Transverse colon (tissue), 4 donors: ENCODE data around the gene ST3GAL3. TPM values are rescaled to one million over a fixed set of nuclear protein-coding genes. Genes with fewer than 3 reads are reported as not detected.

ENCODE experiments used
- DNase-seq: peaks from one replicate; pipeline ENCODE4 v3.0.0-alpha.2; 2019
- H3K27ac ChIP-seq, 4 donors: fragments of 200-600 bp; sonication (generic); 2 replicates each; pipeline ENCODE4 v1.5.1; 2016 to 2018; ENCODE audit warnings: inconsistent platforms in 4 of 4
- H3K27me3 ChIP-seq: fragments of 200-600 bp; sonication (generic); 2 replicates; pipeline ENCODE4 v1.5.1; 2017; ENCODE audit warnings: inconsistent platforms
- H3K36me3 ChIP-seq, 4 donors: fragments of 200-600 bp; sonication (generic); 2 replicates each; pipeline ENCODE4 v1.5.1; 2017 to 2019; ENCODE audit warnings: inconsistent platforms in 4 of 4
- H3K4me1 ChIP-seq, 4 donors: fragments of 200-600 bp; sonication (generic); 2 replicates each; pipeline ENCODE4 v1.5.1; 2017 to 2020; ENCODE audit warnings: inconsistent platforms in 4 of 4
- H3K4me3 ChIP-seq, 4 donors: fragments of 200-600 bp; sonication (generic); 1 replicate in 1 of 4; 2 replicates in 3 of 4; pipeline versions ENCODE4 v1.5.1 to v1.6.1; 2017 to 2019; ENCODE audit warnings: inconsistent platforms in 4 of 4
- H3K9me3 ChIP-seq, 2 donors: fragments of 200-600 bp; sonication (generic); 2 replicates each; pipeline ENCODE4 v1.5.1; 2017 to 2019; ENCODE audit warnings: inconsistent platforms in 2 of 2
- CTCF ChIP-seq, 5 experiments: fragments of 200-600 bp in 3 of 5; fragments of 450-650 bp in 2 of 5; sonication (generic) in 3 of 5; IDR thresholded peaks; 1 replicate in 2 of 5; 2 replicates in 3 of 5; pipeline ENCODE4 v1.5.1; 2016 to 2017; ENCODE audit warnings: antibody characterized with exemption in 5 of 5, inconsistent platforms in 3 of 5, mild to moderate bottlenecking in 2 of 5, moderate library complexity in 1 of 5
- EP300 ChIP-seq: sonication (generic); formaldehyde crosslinking; IDR thresholded peaks from one replicate; pipeline ENCODE4 v1.6.1; 2017; ENCODE audit warnings: antibody characterized with exemption, low read depth
- POLR2A ChIP-seq: fragments of 450-650 bp; IDR thresholded peaks from one replicate; pipeline ENCODE4 v1.6.1; 2016; ENCODE audit warnings: antibody characterized with exemption, mild to moderate bottlenecking, moderate library complexity
- POLR2AphosphoS5 ChIP-seq, 3 donors: sonication (generic); formaldehyde crosslinking; IDR thresholded peaks; one replicate each; pipeline ENCODE4 v1.6.1; 2016; ENCODE audit warnings: antibody characterized with exemption in 3 of 3
- WGBS, 2 donors: methylation state at CpG; one replicate each; pipeline ENCODE4 v1.1.5; 2018; ENCODE audit warnings: low coverage in 1 of 2; 5-methylcytosine and 5-hydroxymethylcytosine counted together
- in situ Hi-C, 4 donors: fragments of 200-750 bp; cut with MboI; loops; one replicate each; pipeline versions ENCODE4 v1.15.0 to v1.15.1; 2017; ENCODE audit warnings: low sequenced_read_pairs in 3 of 4, low pct_ligation_motif_present in 1 of 4, low pct_unique_long_range_greater_than_20kb in 1 of 4
- intact Hi-C: fragments of 100-400 bp; cut with DNase I; formaldehyde crosslinking; loops from one replicate; pipeline ENCODE4 v1.15.1; 2023; ENCODE audit warnings: low total_unique reads
- total RNA-seq, 4 donors: library from RNA; depleted of rRNA; stranded (reverse); fragments of >200 nt; gene quantifications; one replicate each; pipeline ENCODE4 v1.1.0, GENCODE V29; 2016

Gene ST3GAL3
- total RNA-seq, 4 donors from 2014 or later: 4.8 to 23.9 (median 9.7) TPM

- H3K4me3 ChIP-seq: no peak overlapping the region
These were observed 197.6 kb downstream of the ST3GAL3 start for GRCh38 chr1:43904660-43905551.

DNA sequence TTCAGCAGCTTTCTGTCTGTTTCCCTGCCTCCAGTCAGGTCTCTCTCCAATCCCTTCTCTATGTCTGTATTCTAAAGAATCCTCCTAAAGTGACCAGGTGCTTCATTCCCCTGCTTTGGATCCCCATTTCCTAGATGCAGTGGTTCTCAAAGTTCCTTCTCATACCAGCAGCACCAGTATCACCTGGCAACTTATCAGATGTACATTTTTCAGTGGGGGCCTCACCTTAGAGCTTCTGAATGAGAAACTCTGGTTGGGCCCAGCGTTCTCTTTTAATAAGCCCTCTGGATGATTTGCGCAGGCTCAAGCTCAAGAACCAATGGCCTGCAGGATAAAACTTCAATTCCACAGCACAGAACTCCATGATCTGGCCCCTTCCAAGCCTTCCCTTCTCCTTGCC is 200.9 kb downstream of the ST3GAL3 start:
- Histone ChIP-seq H3K27ac (no peak overlapping the region), H3K27me3 (no peaks in the 10 kb centered on the region), H3K4me1 (peaks cover 6 to 11% (median 10%) of the 10 kb centered on the region in 4 donors), H3K4me3 (no peak overlapping the region), H3K9me3 (no peaks in the 10 kb centered on the region), H3K36me3 (no peaks in the 10 kb centered on the region)
- 98% methylated on average over 2 of the region's 2 CpGs; no CpG with 5 or more reads in 1 of the 2 donors for WGBS, 2 donors
- DNase-seq: no peak
- TF ChIP-seq POLR2A (no peak), CTCF (IDR thresholded peaks at IDR 0.05) (no peak), EP300 (no peak), POLR2AphosphoS5 (IDR thresholded peaks at IDR 0.05) (no peak)
- in situ Hi-C loops (no loop called here), intact Hi-C loops (no loop called here)

More at GRCh38 chr1:43904660-43905551, 197.6 kb downstream of the ST3GAL3 start:
- TF ChIP-seq POLR2A (no peak), EP300 (no peak), CTCF (IDR thresholded peaks at IDR 0.05) (no peak), POLR2AphosphoS5 (IDR thresholded peaks at IDR 0.05) (no peak)
- in situ Hi-C loops: no loop called here
- WGBS, 2 donors: 67 to 87% methylated on average over 3 to 7 of the region's 7 CpGs
- no peaks in the 10 kb centered on the region for H3K4me1 ChIP-seq
- intact Hi-C loops: no loop called here
- no peaks in the 10 kb centered on the region for H3K27me3 ChIP-seq
- H3K27ac ChIP-seq: no peak overlapping the region
- no peak for DNase-seq
- H3K36me3 ChIP-seq: no peaks in the 10 kb centered on the region
- no peaks in the 10 kb centered on the region for H3K9me3 ChIP-seq

DNA sequence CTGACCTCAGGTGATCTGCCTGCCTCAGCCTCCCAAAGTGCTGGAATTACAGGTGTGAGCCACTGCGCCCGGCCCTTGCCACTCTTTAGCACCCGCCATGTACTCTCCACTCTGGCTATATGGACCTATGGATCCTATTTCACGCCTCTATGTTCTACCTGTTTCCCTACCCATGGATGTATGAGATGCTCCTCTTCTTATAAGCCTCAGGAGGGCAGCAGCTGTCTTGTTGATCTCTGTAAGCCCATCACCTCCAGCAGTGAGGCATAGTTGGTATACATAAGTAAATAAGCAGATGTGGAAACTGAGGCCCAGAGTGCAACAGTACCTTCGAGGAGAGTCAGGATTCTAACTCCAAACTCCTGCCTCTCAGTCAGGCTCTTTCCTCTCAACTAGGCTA is 201.5 kb downstream of the ST3GAL3 start:
- Histone ChIP-seq H3K27me3 (no peaks in the 10 kb centered on the region), H3K36me3 (no peaks in the 10 kb centered on the region), H3K4me1 (peaks cover 10 to 17% (median 15%) of the 10 kb centered on the region in 4 donors), H3K9me3 (no peaks in the 10 kb centered on the region), H3K27ac (no peak overlapping the region), H3K4me3 (no peak overlapping the region)
- DNase-seq: no peak
- in situ Hi-C loops: no loop called here
- WGBS, 2 donors: 86 to 91% methylated on average over 1 to 5 of the region's 5 CpGs
- no peak for TF ChIP-seq EP300
- TF ChIP-seq POLR2A: no peak
- TF ChIP-seq POLR2AphosphoS5 (IDR thresholded peaks at IDR 0.05): no peak
- no peak for TF ChIP-seq CTCF (IDR thresholded peaks at IDR 0.05)
- intact Hi-C loops: no loop called here

DNA sequence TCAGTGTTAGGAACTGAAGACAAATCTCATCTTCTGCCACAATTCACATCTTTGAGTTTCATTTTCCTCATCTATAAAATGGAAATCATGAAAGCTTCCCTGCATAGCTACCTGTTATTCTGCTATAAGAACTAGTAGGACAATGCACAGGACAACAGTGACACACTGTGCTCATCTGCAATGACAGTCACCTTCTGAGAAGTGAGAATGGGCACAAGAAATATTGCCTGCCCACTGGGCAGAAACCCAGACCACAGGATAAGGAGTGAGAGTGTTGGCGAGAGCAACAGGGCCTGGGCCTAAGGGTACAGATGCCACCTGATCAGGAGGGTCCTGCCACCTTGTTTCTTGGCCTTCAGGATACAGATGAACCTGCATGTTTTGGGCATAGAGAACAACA is 203.0 kb downstream of the ST3GAL3 start:
- 94% methylated on average over 1 of the region's 1 CpG; no CpG with 5 or more reads in 1 of the 2 donors for WGBS, 2 donors
- in situ Hi-C loops: no loop called here

More for the DNA sequence above, 203.0 kb downstream of the ST3GAL3 start:
- Histone ChIP-seq H3K27ac (no peak overlapping the region), H3K9me3 (no peaks in the 10 kb centered on the region), H3K27me3 (no peaks in the 10 kb centered on the region), H3K36me3 (no peaks in the 10 kb centered on the region), H3K4me3 (no peak overlapping the region), H3K4me1 (peaks cover 10 to 17% (median 15%) of the 10 kb centered on the region in 4 donors)
- TF ChIP-seq EP300 (no peak), POLR2AphosphoS5 (IDR thresholded peaks at IDR 0.05) (no peak), POLR2A (no peak), CTCF (IDR thresholded peaks at IDR 0.05) (no peak)
- intact Hi-C loops: no loop called here
- no peak for DNase-seq
